Immature natural killer cell (primary cell): Measurements from ENCODE around the gene ETS1. TPM values are rescaled to one million over a fixed set of nuclear protein-coding genes. Genes with fewer than 3 reads are reported as not detected.

Experiments used
- DNase-seq, 3 donors: peaks; one replicate each; pipeline ENCODE4 v3.0.0; 2022; ENCODE audit warnings: mixed read lengths in 1 of 3
- H3K27ac Mint-ChIP-seq, 6 donors: one replicate each; pipeline ENCODE4 v1.8.0; 2020; ENCODE audit warnings: mixed read lengths in 6 of 6, mild to moderate bottlenecking in 5 of 6, inconsistent platforms in 4 of 6, moderate library complexity in 3 of 6
- H3K27me3 Mint-ChIP-seq, 3 donors: one replicate each; pipeline ENCODE4 v1.8.0; 2020 to 2021; ENCODE audit warnings: low read depth in 3 of 3, mild to moderate bottlenecking in 3 of 3, mixed read lengths in 3 of 3, moderate library complexity in 3 of 3, inconsistent platforms in 1 of 3
- H3K36me3 Mint-ChIP-seq, 3 donors: one replicate each; pipeline ENCODE4 v1.8.0; 2020; ENCODE audit warnings: mixed read lengths in 3 of 3, inconsistent platforms in 2 of 3, mild to moderate bottlenecking in 2 of 3
- H3K4me1 Mint-ChIP-seq, 2 donors: one replicate each; pipeline ENCODE4 v1.8.0; 2020; ENCODE audit warnings: inconsistent platforms in 2 of 2, mild to moderate bottlenecking in 2 of 2, mixed read lengths in 2 of 2, moderate library complexity in 1 of 2
- H3K4me3 Mint-ChIP-seq, 5 donors: one replicate each; pipeline ENCODE4 v1.8.0; 2020; ENCODE audit warnings: mild to moderate bottlenecking in 5 of 5, mixed read lengths in 5 of 5, inconsistent platforms in 3 of 5, moderate library complexity in 3 of 5
- H3K9me3 Mint-ChIP-seq, 6 donors: one replicate each; pipeline ENCODE4 v1.8.0; 2020; ENCODE audit warnings: mild to moderate bottlenecking in 6 of 6, mixed read lengths in 6 of 6, inconsistent platforms in 4 of 6, moderate library complexity in 3 of 6
- polyA plus RNA-seq, 3 donors: library from polyadenylated mRNA; unstranded; fragments of 300-500 nt; fragmentation: Illumina TruSeq; gene quantifications; one replicate each; pipeline ENCODE4 v1.2.3, GENCODE V29; 2021

The ETS1 gene
- polyA plus RNA-seq, 3 donors from 2014 or later, result 264 to 329 (median 284) TPM

DNA sequence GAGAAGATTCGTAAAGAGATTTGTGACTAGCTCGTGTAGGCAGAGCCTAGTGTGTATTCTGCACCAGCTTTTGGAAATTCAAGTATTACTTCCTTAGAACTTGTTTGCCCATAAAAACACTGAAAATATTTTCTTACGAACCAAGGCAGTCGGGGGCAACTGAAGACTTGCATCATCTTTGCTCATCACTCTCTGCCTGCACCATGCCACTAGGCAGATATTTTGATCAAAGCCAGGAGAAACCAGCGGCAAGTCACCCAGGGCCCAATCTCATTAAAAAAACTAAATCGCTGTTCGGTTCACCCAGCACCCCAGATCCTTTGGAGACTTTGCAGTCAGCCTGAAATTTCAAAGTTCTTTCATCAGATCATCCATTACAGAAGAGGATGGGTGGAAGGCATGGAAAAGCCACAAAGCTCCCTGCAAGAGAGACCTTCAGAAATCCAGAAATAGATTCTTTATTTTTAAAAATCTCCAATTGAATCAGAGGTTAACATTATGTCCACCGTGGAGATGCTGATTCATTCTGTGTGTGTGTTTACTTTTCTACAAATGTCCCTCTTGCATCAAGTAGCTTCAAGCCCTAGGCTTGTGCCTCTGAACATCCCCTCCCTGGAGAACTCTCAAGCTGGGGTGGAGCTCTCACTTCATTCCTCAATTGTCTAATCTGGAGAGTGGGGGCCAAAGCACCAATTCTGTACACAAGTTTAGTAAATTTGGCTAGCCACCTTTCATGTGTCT, 78.4 kb downstream of the ETS1 start:
- H3K9me3 Mint-ChIP-seq, result no peaks in the 10 kb centered on the region
- DNase-seq, result peak in 1 of 3 donors; percentile 3
- H3K27me3 Mint-ChIP-seq, result peaks cover 0 to 8% (median 7%) of the 10 kb centered on the region in 3 donors
- H3K27ac Mint-ChIP-seq, result peak overlapping the region; percentile 86 to 97 (median 94)
- H3K4me3 Mint-ChIP-seq, result peak overlapping the region; percentile 79 to 100 (median 96)
- peaks cover 100% of the 10 kb centered on the region in 2 donors for H3K4me1 Mint-ChIP-seq
- H3K36me3 Mint-ChIP-seq, result peaks cover 4 to 46% (median 36%) of the 10 kb centered on the region in 3 donors

DNA sequence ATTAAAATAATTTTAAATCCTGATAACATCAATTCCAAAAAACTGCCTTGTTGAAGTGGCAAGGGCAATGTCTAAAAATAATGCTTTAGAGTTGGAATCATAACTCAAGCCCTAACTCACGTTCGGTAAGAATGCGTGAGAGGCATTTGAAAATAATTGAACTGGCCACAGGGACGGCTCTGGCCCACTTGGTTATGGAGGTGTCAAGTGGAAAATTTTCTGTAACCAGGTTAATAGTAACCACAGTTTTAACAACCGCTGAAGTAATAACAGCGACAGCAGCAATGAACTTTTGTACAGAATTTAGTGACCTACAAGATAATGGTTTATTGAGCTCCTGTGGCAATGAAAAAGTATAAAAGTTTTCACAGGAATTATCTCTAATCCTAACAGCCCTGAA, 79.4 kb downstream of the ETS1 start:
- H3K36me3 Mint-ChIP-seq, result peaks cover 0 to 43% (median 30%) of the 10 kb centered on the region in 3 donors

DNA sequence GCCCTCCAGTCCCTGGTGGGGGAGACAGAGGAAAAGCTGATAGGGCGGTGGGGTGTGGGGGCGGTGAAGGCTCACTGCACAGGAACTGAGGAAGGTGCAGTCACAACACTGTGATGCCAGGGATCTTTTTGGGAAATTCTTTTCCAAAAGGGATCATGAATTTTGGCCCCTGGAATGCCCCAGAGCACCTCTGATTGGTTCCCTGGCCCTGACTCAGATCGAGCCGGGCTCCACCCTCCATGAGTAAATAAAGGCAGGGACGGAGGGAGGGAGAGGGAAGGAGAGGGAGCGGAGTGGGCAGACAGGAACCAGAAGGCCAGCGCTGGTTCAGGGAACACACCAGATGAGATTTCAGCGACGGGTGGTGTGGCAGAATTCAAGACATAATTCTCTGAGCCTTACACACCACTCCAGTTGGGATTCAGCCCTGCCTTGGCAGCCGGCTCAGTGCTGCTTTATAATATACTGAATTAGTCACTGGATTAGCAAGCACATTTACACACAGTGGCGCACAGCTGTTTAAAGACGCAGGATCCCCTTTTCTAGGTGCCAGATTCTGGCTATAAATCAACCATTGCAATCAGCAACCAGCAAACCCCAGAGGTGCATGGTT, 80.3 kb downstream of the ETS1 start:
- H3K27me3 Mint-ChIP-seq, result peaks cover 0 to 10% (median 6%) of the 10 kb centered on the region in 3 donors
- peak overlapping the region; percentile 79 to 100 (median 96) for H3K4me3 Mint-ChIP-seq
- peaks cover 100% of the 10 kb centered on the region in 2 donors for H3K4me1 Mint-ChIP-seq
- peak overlapping the region; percentile 86 to 97 (median 94) for H3K27ac Mint-ChIP-seq
- H3K36me3 Mint-ChIP-seq, result peaks cover 0 to 37% (median 26%) of the 10 kb centered on the region in 3 donors
- no peaks in the 10 kb centered on the region for H3K9me3 Mint-ChIP-seq
- peak in 1 of 3 donors; percentile 36 for DNase-seq

More for the DNA sequence above, 79.4 kb downstream of the ETS1 start:
- Mint-ChIP-seq H3K4me1 (peaks cover 100% of the 10 kb centered on the region in 2 donors), H3K9me3 (no peaks in the 10 kb centered on the region), H3K27me3 (peaks cover 0 to 12% (median 8%) of the 10 kb centered on the region in 3 donors), H3K4me3 (peak overlapping the region; percentile 79 to 100 (median 96)), H3K27ac (peak overlapping the region; percentile 86 to 97 (median 94))
- DNase-seq, result peak; percentile 56 to 62 (median 58)

DNA sequence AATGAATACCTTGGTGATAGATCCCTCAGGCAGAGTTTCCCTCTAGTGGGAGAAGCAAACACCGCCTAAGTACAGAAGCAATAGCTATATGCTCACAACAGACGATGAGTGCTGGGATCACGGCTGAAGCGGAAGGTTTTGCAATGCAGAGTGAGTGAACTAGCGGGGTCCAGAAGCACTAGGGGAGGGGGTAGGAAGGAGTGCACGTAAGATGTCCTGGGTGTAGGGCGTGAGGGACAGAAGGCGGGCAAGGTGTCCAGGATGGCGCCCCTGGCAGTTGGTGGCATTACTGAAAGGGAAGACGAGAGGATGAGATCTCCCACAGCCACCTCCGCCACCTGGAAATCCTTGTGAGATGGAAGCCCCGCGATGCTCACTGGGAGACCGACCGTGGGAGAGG, 81.0 kb downstream of the ETS1 start:
- Mint-ChIP-seq H3K27ac (peak overlapping the region; percentile 86 to 97 (median 94)), H3K27me3 (peaks cover 0 to 15% (median 6%) of the 10 kb centered on the region in 3 donors), H3K9me3 (no peaks in the 10 kb centered on the region), H3K4me1 (peaks cover 100% of the 10 kb centered on the region in 2 donors), H3K4me3 (peak overlapping the region; percentile 79 to 100 (median 96)), H3K36me3 (peaks cover 0 to 29% (median 23%) of the 10 kb centered on the region in 3 donors)
- no peak for DNase-seq

DNA sequence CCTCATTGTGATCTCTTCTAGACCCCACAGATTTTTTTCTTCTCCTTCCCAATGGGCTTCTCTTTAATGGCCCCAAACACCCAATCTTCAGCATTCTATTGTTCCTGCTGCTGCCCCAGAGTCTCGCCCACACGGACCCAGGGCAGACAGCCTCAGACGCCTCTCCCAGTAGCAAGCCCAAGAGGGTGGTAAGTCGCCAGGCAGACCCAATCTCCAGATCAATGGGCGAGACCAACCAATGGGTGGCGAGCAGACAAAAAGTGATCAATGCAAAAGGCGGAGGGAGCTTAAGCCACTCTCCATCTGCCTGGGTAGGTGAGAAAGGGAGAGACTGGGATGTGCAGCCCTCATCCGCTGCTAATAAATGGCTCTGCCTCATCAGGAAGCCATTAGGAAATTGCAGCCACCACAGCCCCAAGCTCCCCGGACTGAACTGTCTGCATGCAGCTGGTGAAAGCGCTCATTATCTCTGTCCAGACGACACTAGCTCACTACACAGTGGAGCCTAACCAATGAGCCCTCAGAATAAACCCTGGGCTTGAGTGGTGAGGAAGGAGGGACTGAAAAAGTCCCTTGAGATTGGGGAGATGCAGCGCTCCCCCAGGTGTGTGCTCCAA, 81.8 kb downstream of the ETS1 start:
- no peak for DNase-seq
- Mint-ChIP-seq H3K27ac (peak overlapping the region; percentile 86 to 98 (median 96)), H3K4me1 (peaks cover 100% of the 10 kb centered on the region in 2 donors), H3K9me3 (no peaks in the 10 kb centered on the region), H3K27me3 (peaks cover 0 to 17% (median 8%) of the 10 kb centered on the region in 3 donors), H3K4me3 (peak overlapping the region; percentile 79 to 100 (median 96)), H3K36me3 (peaks cover 0 to 29% (median 23%) of the 10 kb centered on the region in 3 donors)

DNA sequence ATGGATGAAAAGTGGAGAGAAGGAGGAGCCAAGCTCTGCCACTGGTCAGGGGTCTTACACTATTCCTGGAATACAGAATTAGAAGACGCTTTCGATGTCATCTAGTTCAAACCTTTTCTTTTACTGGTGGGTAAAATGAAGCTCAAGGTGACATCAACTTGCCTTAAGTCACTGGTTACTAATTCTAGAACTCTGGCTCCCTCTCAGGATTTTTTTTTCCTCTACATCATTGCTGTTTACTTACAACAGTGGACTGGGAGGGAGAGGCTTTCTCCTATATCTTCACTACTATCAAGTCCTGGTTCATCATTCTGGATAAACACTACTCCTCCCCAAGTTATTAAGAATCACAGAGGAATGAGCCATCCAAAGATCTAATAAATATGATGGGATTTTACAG, 82.9 kb downstream of the ETS1 start:
- Mint-ChIP-seq H3K27ac (peak overlapping the region; percentile 86 to 98 (median 96)), H3K27me3 (peaks cover 3 to 22% (median 8%) of the 10 kb centered on the region in 3 donors), H3K36me3 (peaks cover 3 to 24% (median 22%) of the 10 kb centered on the region in 3 donors), H3K4me3 (peak overlapping the region; percentile 79 to 100 (median 96)), H3K4me1 (peaks cover 99 to 100% of the 10 kb centered on the region in 2 donors), H3K9me3 (no peaks in the 10 kb centered on the region)
- no peak for DNase-seq

DNA sequence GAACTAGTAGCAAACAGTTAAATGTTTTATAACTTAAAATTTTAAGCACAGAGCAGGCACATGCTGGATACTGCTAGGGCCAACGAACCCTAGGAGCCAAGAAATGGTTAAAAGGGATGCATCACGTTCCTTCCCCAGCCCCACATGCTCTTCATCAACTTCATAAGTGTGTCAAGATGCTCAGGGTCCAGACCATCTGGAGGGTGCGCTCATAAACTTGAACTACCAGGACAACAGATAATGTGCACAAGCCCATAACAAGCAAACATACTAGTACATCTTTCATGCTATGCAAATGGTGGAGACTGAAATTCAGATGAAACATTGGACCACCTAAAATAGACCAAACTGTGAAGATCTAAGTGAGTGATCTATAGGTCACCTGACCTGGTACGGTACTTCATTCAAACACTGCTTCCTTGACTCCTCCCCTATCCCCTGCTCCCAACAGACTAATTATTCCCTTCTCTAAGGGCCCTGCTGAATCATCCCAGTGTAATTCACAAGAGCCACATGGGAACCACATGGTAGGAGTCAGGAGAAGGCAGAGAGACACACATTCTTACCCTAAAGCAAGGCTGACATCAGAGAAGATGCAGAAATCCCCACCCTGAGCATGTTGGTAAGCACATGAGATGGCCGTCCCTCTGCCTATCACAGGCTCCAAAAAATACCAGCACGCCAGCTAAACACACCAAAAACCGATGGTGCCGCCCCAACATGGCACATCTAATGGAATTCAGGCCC, 83.9 kb downstream of the ETS1 start:
- Mint-ChIP-seq H3K36me3 (peaks cover 3 to 22% (median 20%) of the 10 kb centered on the region in 3 donors), H3K27ac (peak overlapping the region; percentile 86 to 98 (median 96)), H3K9me3 (no peaks in the 10 kb centered on the region), H3K27me3 (peaks cover 3 to 22% (median 8%) of the 10 kb centered on the region in 3 donors), H3K4me1 (peaks cover 99 to 100% of the 10 kb centered on the region in 2 donors), H3K4me3 (peak overlapping the region; percentile 59 to 99 (median 96))
- no peak for DNase-seq

DNA sequence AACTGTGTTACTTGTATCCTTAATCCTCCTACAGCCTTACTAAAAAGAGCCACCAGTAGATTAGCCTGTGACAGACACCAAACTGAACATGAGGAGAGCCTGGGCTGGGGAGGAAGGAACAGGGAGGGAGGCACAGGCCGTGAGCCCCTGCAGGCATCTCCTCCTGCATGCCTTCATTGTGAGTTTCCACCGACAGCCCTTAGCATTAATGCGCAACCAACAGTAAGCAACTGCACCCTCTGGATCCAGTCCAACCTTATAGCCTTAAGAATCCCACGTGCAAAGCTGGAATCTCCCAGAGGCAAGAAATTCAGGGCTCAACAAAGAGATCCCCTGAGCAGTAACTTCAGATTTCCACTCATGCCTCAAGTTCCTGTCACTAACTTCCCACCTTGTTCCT, 84.6 kb downstream of the ETS1 start:
- Mint-ChIP-seq H3K9me3 (no peaks in the 10 kb centered on the region), H3K27me3 (peaks cover 3 to 22% (median 8%) of the 10 kb centered on the region in 3 donors), H3K4me1 (peaks cover 98 to 100% of the 10 kb centered on the region in 2 donors), H3K27ac (peak overlapping the region; percentile 86 to 98 (median 96)), H3K4me3 (peak overlapping the region; percentile 46 to 96 (median 63)), H3K36me3 (peaks cover 3 to 24% (median 18%) of the 10 kb centered on the region in 3 donors)
- DNase-seq, result no peak

DNA sequence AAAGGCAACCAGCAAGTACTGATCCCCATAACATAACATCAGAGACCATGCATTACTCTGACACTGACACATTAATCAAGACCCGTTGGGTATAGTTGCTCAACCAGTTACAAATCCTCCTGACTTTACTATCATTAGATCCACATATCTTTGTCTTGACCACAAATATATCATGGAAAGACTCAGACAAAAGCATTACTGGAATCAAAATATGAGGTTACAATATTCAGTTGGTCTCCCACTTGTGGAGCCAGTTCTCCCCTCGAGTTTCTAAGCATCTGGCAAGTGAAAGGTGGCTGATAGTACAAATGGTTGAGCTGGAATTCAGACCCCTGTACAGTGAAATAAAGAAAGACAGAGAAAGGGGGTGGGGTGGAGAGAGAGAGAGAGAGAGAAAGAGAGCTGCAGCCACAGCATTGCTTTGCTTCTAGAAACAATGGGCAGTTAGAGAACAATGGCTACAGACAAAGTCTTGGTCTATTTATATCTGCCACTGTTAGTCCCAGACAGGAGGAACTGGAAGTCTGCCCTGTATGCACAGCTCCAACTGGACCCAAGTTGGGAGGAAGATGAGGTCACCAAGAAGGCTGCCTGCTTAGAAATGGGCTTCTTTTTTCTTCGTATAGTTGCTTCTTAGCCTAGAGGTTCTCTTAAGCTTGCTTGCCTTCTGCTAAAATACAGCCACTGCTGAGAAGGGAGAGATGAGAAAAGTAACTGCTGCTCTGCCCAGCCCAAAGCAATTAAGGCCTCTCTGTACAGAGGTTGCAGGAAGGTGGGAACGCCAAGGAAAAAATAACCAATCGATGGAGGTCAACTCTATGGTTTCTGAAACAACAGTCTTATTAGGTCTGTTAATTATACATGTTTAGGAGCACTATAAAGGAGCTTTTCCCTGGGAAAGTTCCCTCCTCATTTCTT, 85.5 kb downstream of the ETS1 start:
- H3K36me3 Mint-ChIP-seq, result peaks cover 3 to 23% (median 17%) of the 10 kb centered on the region in 3 donors
- peak overlapping the region; percentile 71 to 96 (median 78) for H3K4me3 Mint-ChIP-seq
- peak overlapping the region; percentile 86 to 98 (median 96) for H3K27ac Mint-ChIP-seq
- peaks cover 98 to 100% of the 10 kb centered on the region in 2 donors for H3K4me1 Mint-ChIP-seq
- peaks cover 3 to 22% (median 4%) of the 10 kb centered on the region in 3 donors for H3K27me3 Mint-ChIP-seq
- H3K9me3 Mint-ChIP-seq, result no peaks in the 10 kb centered on the region
- DNase-seq, result no peak

DNA sequence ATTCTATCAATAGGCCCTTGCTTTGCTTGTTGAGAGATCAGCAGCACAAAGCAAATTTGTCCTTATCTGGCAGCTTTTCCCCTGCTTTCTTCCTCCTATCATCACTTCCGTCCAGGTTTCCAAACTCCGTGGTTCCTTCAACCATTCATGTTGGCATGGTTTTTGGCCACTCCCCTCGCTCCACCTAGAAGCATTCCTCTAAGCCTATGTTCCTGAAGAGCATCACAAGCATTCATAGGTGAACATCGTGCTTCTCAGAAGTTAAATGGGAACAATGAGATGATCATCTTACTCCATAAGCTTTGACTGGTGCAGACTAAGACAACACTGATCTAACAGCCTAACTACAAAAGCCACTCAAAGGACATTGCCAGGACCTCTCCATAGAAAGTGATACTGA, 86.3 kb downstream of the ETS1 start:
- no peak for DNase-seq
- Mint-ChIP-seq H3K27ac (peak overlapping the region; percentile 86 to 98 (median 96)), H3K9me3 (no peaks in the 10 kb centered on the region), H3K27me3 (peaks cover 2 to 22% (median 3%) of the 10 kb centered on the region in 3 donors), H3K4me1 (peaks cover 98 to 100% of the 10 kb centered on the region in 2 donors), H3K4me3 (peak overlapping the region; percentile 71 to 96 (median 78)), H3K36me3 (peaks cover 3 to 15% (median 10%) of the 10 kb centered on the region in 3 donors)

DNA sequence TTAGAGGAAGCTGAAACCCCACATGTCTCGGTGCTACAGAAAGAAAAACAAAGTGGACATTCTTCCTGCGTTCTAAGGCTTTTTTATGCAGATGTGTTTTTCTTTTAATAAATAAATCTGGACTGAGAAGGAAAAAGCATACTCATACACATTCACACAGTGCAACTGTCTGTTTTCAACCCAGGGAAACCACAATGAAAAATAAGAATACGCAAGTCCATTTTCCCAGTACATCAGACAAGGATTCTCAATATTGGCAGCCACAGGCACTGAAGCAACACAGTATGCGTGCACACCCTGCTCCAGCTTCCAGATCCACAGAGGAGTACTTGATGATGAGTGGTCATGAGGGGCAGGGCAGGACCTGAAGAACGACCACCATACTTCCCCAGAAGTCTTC, 86.9 kb downstream of the ETS1 start:
- Mint-ChIP-seq H3K4me3 (peak overlapping the region; percentile 71 to 96 (median 78)), H3K4me1 (peaks cover 98 to 100% of the 10 kb centered on the region in 2 donors), H3K27ac (peak overlapping the region; percentile 86 to 98 (median 96)), H3K27me3 (peaks cover 2 to 22% (median 3%) of the 10 kb centered on the region in 3 donors), H3K36me3 (peaks cover 3 to 17% (median 10%) of the 10 kb centered on the region in 3 donors), H3K9me3 (no peaks in the 10 kb centered on the region)
- DNase-seq, result no peak
